GM19324 (cell line): Measurements from ENCODE around the gene GRHL1.
"Not testable (repeated sequence)": the region's sequence is repeated elsewhere in the genome, so short reads cannot be mapped to it uniquely, and the experiment has no call there.

Experiments used
- ATAC-seq: cut with Tn5 transposase; IDR thresholded peaks from one replicate; pipeline ENCODE4 v1.9.1; 2021; ENCODE audit warnings: mild to moderate bottlenecking, moderate library complexity; ENCODE audit not compliant: unreplicated experiment, low FRiP score

The GRHL1 gene

GRCh38 chr2:10019602-10020400 is 68.3 kb downstream of the GRHL1 start:
- ATAC-seq, result no peak

GRCh38 chr2:10022041-10022421 is 70.5 kb downstream of the GRHL1 start:
- ATAC-seq, result no peak

- no peak for ATAC-seq
Observed at GRCh38 chr2:10022445-10022844, 71.0 kb downstream of the GRHL1 start.

- no peak for ATAC-seq
Observed at GRCh38 chr2:10022966-10023662, 71.6 kb downstream of the GRHL1 start.

DNA sequence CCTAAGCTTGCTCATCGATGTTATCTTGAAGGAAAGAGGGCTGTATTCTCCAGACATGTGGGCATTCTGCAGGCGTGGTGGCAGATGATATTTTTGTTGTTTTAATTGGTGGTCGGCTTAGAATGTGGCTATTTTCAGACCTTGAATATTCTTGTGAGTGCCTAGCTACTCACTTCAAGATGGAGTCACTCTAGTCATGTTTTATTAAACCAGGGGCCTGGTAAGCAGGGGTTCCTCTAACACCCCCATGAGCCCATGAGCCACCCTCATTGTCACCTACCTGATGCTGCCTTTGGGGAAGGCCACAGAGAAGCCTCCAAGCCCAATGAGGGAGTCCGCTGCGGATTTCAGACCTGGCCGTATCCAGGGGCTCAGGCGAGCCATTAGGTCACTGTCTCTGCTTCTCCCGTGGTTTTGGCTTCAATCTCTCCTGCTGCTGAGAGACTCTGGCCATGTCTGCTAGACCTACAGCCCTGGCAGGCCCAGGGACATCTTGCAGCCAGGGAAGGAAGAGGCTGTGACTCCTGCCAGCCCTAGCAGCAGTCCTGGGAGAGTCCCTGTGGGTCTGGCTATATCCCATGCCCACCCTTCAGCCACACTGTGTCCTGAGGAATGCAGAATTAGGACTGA is 75.6 kb downstream of the GRHL1 start:
- no peak for ATAC-seq

DNA sequence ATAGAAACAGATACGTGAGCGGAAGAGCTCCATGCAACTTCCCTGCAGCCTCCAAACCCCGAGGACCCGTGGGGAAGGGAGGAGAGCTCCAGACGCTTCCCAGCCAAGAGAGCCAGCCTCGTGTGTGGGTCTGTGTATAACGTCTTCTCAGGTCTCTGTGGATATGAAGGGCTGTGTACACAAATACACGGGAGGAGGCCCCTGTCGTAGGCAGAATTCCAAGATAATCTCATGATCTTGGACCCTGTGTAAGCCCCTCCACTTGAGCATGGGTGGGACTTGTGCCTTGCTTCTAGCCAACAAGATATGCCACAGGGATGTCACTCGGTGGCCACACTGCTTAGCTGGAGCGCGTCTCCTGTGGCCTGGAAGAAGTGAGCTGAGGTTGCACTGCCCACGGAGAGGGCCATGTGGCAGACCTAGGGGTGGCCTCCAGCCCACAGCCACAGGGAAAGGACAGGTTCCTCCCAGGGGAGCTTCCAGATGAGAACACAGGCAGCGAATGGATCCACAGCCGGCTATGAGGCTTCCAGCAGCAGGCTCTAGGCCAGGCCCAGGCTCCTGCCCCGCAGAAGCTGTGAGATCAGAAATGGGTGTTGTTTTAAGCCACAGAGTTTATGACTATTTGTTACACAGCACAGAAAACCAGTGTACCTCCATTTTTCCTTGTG is 76.3 kb downstream of the GRHL1 start:
- ATAC-seq, result no peak

DNA sequence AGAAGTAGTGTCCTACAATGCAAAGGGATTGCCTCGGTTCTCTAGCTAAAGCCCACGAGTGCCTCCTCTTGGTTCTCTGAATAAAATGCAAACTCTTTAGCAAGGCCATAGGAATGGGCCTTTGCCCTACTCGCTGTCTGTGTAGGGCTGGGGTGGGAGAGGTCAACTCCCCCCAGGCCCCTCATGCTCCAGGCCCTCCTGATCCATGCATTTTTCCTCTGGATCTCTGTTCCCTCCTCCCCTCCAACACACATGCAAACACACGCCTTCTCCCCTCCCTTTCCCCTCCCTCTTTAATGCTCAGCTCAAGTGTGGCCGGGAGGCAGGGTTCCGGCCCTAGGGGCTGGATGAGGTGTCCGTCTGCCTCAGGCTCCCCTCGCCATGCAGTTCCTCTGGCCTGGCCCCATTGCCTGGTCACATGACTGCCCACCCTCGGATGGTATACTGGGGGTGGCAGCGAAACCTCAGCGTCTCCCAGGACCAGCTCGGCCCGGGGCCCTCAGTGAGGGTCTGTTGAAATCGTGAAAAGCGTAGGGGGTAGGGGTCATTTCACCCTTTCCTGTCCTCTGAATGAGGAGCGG is 77.0 kb downstream of the GRHL1 start:
- ATAC-seq, result no peak

GRCh38 chr2:10028988-10029874 is 77.7 kb downstream of the GRHL1 start:
- no peak for ATAC-seq

DNA sequence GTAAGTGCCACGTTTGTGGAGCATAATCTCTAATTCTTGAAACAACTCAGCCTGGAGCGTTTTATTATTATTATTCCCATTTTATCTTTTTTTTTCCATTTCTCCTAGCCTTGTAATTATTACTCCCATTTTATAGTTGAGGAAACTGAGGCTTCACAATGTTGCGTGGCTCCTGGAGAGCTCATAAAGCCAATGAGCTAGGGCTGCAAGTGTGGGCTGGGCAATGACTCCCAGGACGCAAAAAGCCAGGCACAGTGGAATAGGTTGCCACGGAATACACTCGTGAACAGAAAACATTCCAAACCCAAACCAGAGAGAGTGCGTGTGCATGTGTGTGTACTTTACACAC is 78.4 kb downstream of the GRHL1 start:
- ATAC-seq, result no peak

DNA sequence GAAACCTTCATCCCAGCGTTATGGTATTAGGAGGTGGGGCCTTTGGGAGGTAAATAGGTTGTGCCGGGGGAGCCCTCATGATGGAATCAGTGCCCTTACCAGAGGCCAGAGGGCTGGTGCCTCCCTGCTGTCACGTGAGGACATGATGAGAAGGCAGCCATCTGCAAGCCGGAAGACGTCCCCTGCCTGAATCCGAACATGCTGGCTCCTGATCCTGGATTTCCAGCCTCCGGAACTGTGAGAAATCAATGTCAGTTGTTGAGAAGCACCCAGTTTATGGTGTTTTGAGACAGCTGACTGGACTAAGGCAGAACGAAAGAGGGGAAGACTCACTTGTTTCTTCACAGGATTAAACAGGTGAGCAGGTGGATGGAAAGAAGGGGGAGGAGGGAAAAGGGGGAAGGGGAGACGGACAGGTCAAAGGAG is 78.8 kb downstream of the GRHL1 start:
- ATAC-seq, result no peak

GRCh38 chr2:10030798-10031197 is 79.3 kb downstream of the GRHL1 start:
- ATAC-seq, result not testable (repeated sequence)

GRCh38 chr2:10031886-10032745 is 80.6 kb downstream of the GRHL1 start:
- ATAC-seq, result no peak

GRCh38 chr2:10032746-10033105 is 81.2 kb downstream of the GRHL1 start:
- no peak for ATAC-seq

- no peak for ATAC-seq
Observed at GRCh38 chr2:10033251-10034006, 81.9 kb downstream of the GRHL1 start.

- ATAC-seq, result no peak
Observed at GRCh38 chr2:10034333-10035052, 83.0 kb downstream of the GRHL1 start.

DNA sequence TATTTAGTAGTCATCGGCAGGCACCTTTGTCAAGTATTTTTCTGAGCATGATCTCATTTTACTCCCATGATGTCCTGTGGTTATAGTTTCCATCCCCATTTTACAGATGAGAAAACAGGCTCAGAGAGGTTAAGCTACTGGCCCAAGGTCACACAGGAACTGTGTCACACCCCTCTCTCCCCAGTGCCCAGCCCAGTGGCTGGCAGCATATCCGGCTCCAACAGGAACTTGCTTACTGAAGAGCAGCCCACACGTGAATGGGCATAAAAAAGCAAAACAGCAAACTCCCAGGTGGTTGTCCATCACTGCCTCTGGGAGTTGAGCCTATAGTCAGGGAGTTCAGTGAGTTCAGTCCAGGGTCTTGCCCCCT is 83.5 kb downstream of the GRHL1 start:
- no peak for ATAC-seq

DNA sequence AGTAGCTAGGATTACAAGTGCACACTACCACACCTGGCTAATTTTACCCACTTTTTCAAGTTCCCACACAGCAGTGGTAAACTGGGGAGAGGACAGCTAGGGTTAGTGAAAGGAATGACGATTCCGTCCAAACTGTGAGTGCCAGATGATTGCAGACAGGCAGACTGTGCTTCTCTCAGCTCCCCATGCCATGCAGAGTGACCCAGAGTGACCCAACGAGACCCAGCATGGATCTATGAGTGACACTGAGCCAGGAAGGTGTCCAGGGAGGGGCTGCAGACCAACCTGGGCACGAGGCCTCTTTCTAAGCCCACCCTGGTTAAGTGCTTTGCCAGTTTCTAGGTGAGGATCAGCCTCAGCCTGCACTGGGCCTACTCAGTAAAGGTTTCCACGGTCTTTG is 84.1 kb downstream of the GRHL1 start:
- no peak for ATAC-seq
